ENCODE data around the gene GLIS1.

GLIS1 gene

GRCh38 chr1:53736290-53736689 lies 2.7 kb downstream of the GLIS1 start:
- DNase-seq (ENCODE audit: low read depth in 2 of 2): no peak

- DNase-seq (ENCODE audit: low read depth in 2 of 2): no peak
Observed at GRCh38 chr1:53735681-53736080, 3.3 kb downstream of the GLIS1 start.

GRCh38 chr1:53735261-53735660 lies 3.7 kb downstream of the GLIS1 start:
- DNase-seq (ENCODE audit: low read depth in 2 of 2): no peak

- no peak for DNase-seq (ENCODE audit: low read depth in 2 of 2)
Observed at GRCh38 chr1:53734650-53735211, 4.2 kb downstream of the GLIS1 start.

- no peak for DNase-seq (ENCODE audit: low read depth in 2 of 2)
Observed at GRCh38 chr1:53733975-53734649, 4.9 kb downstream of the GLIS1 start.

GRCh38 chr1:53733447-53733931 lies 5.5 kb downstream of the GLIS1 start:
- DNase-seq (ENCODE audit: low read depth in 2 of 2): no peak

GRCh38 chr1:53732912-53733317 lies 6.0 kb downstream of the GLIS1 start:
- no peak for DNase-seq (ENCODE audit: low read depth in 2 of 2)

- DNase-seq (ENCODE audit: low read depth in 2 of 2): no peak
Observed at GRCh38 chr1:53732409-53732808, 6.6 kb downstream of the GLIS1 start.

- no peak for DNase-seq (ENCODE audit: low read depth in 2 of 2)
Observed at GRCh38 chr1:53731779-53732305, 7.1 kb downstream of the GLIS1 start.

- DNase-seq (ENCODE audit: low read depth in 2 of 2): no peak
Observed at GRCh38 chr1:53731043-53731600, 7.8 kb downstream of the GLIS1 start.

GRCh38 chr1:53730224-53730865 lies 8.6 kb downstream of the GLIS1 start:
- DNase-seq (ENCODE audit: low read depth in 2 of 2): no peak

- DNase-seq (ENCODE audit: low read depth in 2 of 2): no peak
Observed at GRCh38 chr1:53729456-53730223, 9.3 kb downstream of the GLIS1 start.

GRCh38 chr1:53728702-53729455 lies 10.1 kb downstream of the GLIS1 start:
- no peak for DNase-seq (ENCODE audit: low read depth in 2 of 2)

GRCh38 chr1:53728196-53728595 lies 10.8 kb downstream of the GLIS1 start:
- DNase-seq (ENCODE audit: low read depth in 2 of 2): no peak

- DNase-seq (ENCODE audit: low read depth in 2 of 2): no peak
Observed at GRCh38 chr1:53727461-53728092, 11.4 kb downstream of the GLIS1 start.

- no peak for DNase-seq (ENCODE audit: low read depth in 2 of 2)
Observed at GRCh38 chr1:53726009-53726600, 12.9 kb downstream of the GLIS1 start.

GRCh38 chr1:53725238-53725689 lies 13.7 kb downstream of the GLIS1 start:
- DNase-seq (ENCODE audit: low read depth in 2 of 2): no peak

GRCh38 chr1:53722025-53722424 lies 16.9 kb downstream of the GLIS1 start:
- no peak for DNase-seq (ENCODE audit: low read depth in 2 of 2)

GRCh38 chr1:53721088-53721487 lies 17.9 kb downstream of the GLIS1 start:
- no peak for DNase-seq (ENCODE audit: low read depth in 2 of 2)

GRCh38 chr1:53719469-53719868 lies 19.5 kb downstream of the GLIS1 start:
- no peak for DNase-seq (ENCODE audit: low read depth in 2 of 2)

Measured in activated CD8-positive, alpha-beta memory T cell treated with anti-CD3 and anti-CD28 coated beads for 4 hours (primary cell).